GM23338 (cell line): ENCODE data around the gene HYAL1. TPM values are rescaled to one million over a fixed set of nuclear protein-coding genes. Genes with fewer than 3 reads are reported as not detected.

Experiments used
- ATAC-seq: fragments of 200-7000 bp; cut with Tn5 transposase; 3 replicates; pipeline ENCODE4 v1.9.1; 2020
- DNase-seq: peaks from one replicate; pipeline ENCODE4 v3.0.0-alpha.2; 2015; ENCODE audit warnings: low spot score
- H2AFZ ChIP-seq: fragments of 200-600 bp; sonication (generic); 2 replicates; pipeline ENCODE4 v1.8.0; 2016; ENCODE audit warnings: antibody characterized with exemption, mild to moderate bottlenecking, moderate library complexity
- H3F3A ChIP-seq: fragments of 200-600 bp; sonication (generic); replicated peaks from 2 replicates; pipeline ENCODE4 v1.8.0; 2017; ENCODE audit warnings: antibody characterized with exemption, mixed run types, low read depth
- H3K27ac ChIP-seq: fragments of 200-600 bp; sonication (generic); 2 replicates; pipeline ENCODE4 v1.6.1; 2016; ENCODE audit warnings: low read depth
- H3K27me3 ChIP-seq: fragments of 200-600 bp; sonication (generic); 2 replicates; pipeline ENCODE4 v1.8.0; 2016; ENCODE audit warnings: mild to moderate bottlenecking, mixed run types, moderate library complexity; ENCODE audit not compliant: insufficient read depth
- H3K36me3 ChIP-seq: fragments of 200-600 bp; sonication (generic); 2 replicates; pipeline ENCODE4 v1.8.0; 2016; ENCODE audit warnings: mild to moderate bottlenecking; ENCODE audit not compliant: insufficient read depth
- H3K4me1 ChIP-seq: fragments of 200-600 bp; sonication (generic); 2 replicates; pipeline ENCODE4 v1.8.0; 2016; ENCODE audit warnings: mild to moderate bottlenecking, moderate library complexity; ENCODE audit not compliant: insufficient read depth
- H3K4me2 ChIP-seq: fragments of 200-600 bp; sonication (generic); 2 replicates; pipeline ENCODE4 v1.7.1; 2017; ENCODE audit warnings: mixed run types
- H3K4me3 ChIP-seq: fragments of 200-600 bp; sonication (generic); 2 replicates; pipeline ENCODE4 v1.6.1; 2016; ENCODE audit warnings: mixed run types
- H3K79me2 ChIP-seq: fragments of 200-600 bp; sonication (generic); replicated peaks from 2 replicates; pipeline ENCODE4 v1.8.0; 2017; ENCODE audit warnings: mild to moderate bottlenecking; ENCODE audit not compliant: insufficient read depth
- H3K9me2 ChIP-seq: fragments of 200-600 bp; sonication (generic); 2 replicates; pipeline ENCODE4 v1.8.0; 2017; ENCODE audit not compliant: insufficient read depth
- H4K20me1 ChIP-seq: fragments of 200-600 bp; sonication (generic); replicated peaks from 2 replicates; pipeline ENCODE4 v1.8.0; 2017; ENCODE audit warnings: mild to moderate bottlenecking; ENCODE audit not compliant: insufficient read depth
- H3K27ac Mint-ChIP-seq: 2 replicates; pipeline ENCODE4 v1.8.0; 2020; ENCODE audit warnings: inconsistent platforms, mild to moderate bottlenecking, moderate library complexity, mixed read lengths
- H3K27me3 Mint-ChIP-seq: 3 replicates; pipeline ENCODE4 v1.8.0; 2022; ENCODE audit warnings: low read depth, mild to moderate bottlenecking, moderate library complexity, mixed read lengths, inconsistent platforms; ENCODE audit not compliant: insufficient read depth, poor library complexity
- H3K36me3 Mint-ChIP-seq: 3 replicates; pipeline ENCODE4 v1.8.0; 2021; ENCODE audit warnings: low read depth, mild to moderate bottlenecking, inconsistent platforms, moderate library complexity, mixed read lengths
- H3K4me1 Mint-ChIP-seq: 3 replicates; pipeline ENCODE4 v1.8.0; 2020; ENCODE audit warnings: mild to moderate bottlenecking, inconsistent platforms, mixed read lengths
- H3K4me3 Mint-ChIP-seq: 3 replicates; pipeline ENCODE4 v1.8.0; 2021; ENCODE audit warnings: moderate library complexity, mild to moderate bottlenecking, inconsistent platforms, mixed read lengths
- H3K9me3 Mint-ChIP-seq: 3 replicates; pipeline ENCODE4 v1.8.0; 2020; ENCODE audit warnings: moderate library complexity, mild to moderate bottlenecking, inconsistent platforms, mixed read lengths
- CREB1 ChIP-seq: fragments of 250-450 bp; sonication (Bioruptor Pico); IDR thresholded peaks from 2 replicates; pipeline ENCODE4 v1.5.0; 2020; ENCODE audit warnings: low read depth, mild to moderate bottlenecking, moderate library complexity
- EZH2 ChIP-seq: fragments of 200-600 bp; sonication (generic); IDR thresholded peaks from one replicate; pipeline ENCODE4 v1.8.0; 2017; ENCODE audit warnings: antibody characterized with exemption, mild to moderate bottlenecking, low read depth; ENCODE audit not compliant: unreplicated experiment
- EZH2phosphoT487 ChIP-seq: fragments of 200-600 bp; sonication (generic); IDR thresholded peaks from one replicate; pipeline ENCODE4 v1.8.1; 2018; ENCODE audit warnings: antibody characterized with exemption; ENCODE audit not compliant: unreplicated experiment
- JUNB ChIP-seq: IDR thresholded peaks from one replicate; pipeline ENCODE4 v1.6.1; 2016; ENCODE audit warnings: antibody characterized with exemption; ENCODE audit not compliant: unreplicated experiment
- NANOG ChIP-seq: IDR thresholded peaks from 2 replicates; pipeline ENCODE4 v1.6.1; 2016; ENCODE audit warnings: antibody characterized with exemption, borderline replicate concordance
- POLR2AphosphoS5 ChIP-seq: IDR thresholded peaks from 2 replicates; pipeline ENCODE4 v1.6.1; 2016; ENCODE audit warnings: antibody characterized with exemption, low read depth
- STAT1 ChIP-seq: IDR thresholded peaks from one replicate; pipeline ENCODE4 v1.6.1; 2016; ENCODE audit warnings: antibody characterized with exemption; ENCODE audit not compliant: unreplicated experiment
- ZNF114 ChIP-seq: fragments of 250-450 bp; sonication (Bioruptor Pico); IDR thresholded peaks from 2 replicates; pipeline ENCODE4 v1.5.0; 2020; ENCODE audit warnings: mild to moderate bottlenecking, moderate library complexity
- ZNF331 ChIP-seq: fragments of 250-450 bp; sonication (Bioruptor Pico); IDR thresholded peaks from 2 replicates; pipeline ENCODE4 v1.5.0; 2020; ENCODE audit warnings: low read depth, mild to moderate bottlenecking, moderate library complexity
- polyA plus RNA-seq: library from polyadenylated mRNA; unstranded; fragments of >200 nt; fragmentation: Nextera tagmentation; extraction: Ambion mirVana; gene quantifications from 2 replicates; pipeline ENCODE4 v1.2.1, GENCODE V29; 2016
- total RNA-seq: library from RNA; depleted of rRNA; stranded (reverse); fragments of >200 nt; shearing (Covaris generic); gene quantifications from 2 replicates; pipeline ENCODE4 v1.2.3, GENCODE V29; 2014
- TF ChIP-seq, protein P1 (sequence below): IDR thresholded peaks from 2 replicates; pipeline ENCODE4 v1.6.1; 2016; ENCODE audit warnings: antibody characterized with exemption
- TF ChIP-seq, protein P2 (sequence below): fragments of 250-450 bp; sonication (Bioruptor Pico); IDR thresholded peaks from 2 replicates; pipeline ENCODE4 v1.5.0; 2020; ENCODE audit warnings: mild to moderate bottlenecking, moderate library complexity
- TF ChIP-seq, protein P3 (sequence below), 2 experiments: fragments of 200-600 bp in 1 of 2; sonication (generic) in 1 of 2; conservative IDR thresholded peaks; 2 replicates each; pipeline versions ENCODE4 v1.5.1 to v1.6.1; 2016 to 2017; ENCODE audit warnings: antibody characterized with exemption in 2 of 2, low read depth in 2 of 2, mild to moderate bottlenecking in 2 of 2, moderate library complexity in 1 of 2
- TF ChIP-seq, protein P4 (sequence below): IDR thresholded peaks from one replicate; pipeline ENCODE4 v1.6.1; 2018; ENCODE audit warnings: antibody characterized with exemption; ENCODE audit not compliant: unreplicated experiment

HYAL1 gene
- total and polyA plus RNA-seq, 2 experiments from 2014 or later = 2.1 to 5.0 TPM

DNA sequence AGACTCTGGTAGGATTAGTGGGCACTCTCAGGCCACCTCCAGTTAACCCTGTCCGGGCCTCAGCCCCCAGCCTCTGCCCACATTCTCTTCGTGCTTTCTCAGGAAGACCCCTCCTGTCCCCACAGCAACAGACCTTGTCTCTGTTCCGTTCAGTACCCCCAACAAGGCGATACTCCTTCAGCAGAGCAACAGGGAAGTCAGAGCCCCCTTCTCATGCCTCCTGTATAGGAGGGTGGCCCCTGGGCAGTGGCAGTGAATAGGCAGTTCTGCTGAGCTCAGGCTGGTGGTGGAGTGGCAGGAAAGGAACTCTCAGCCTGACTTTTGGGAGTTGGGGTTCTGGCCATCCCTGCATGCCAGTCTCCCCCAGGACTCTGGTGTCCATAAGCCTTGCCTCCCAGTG, 33.9 kb downstream of the HYAL1 start:
- no peak for TF ChIP-seq STAT1
- TF ChIP-seq CREB1 (CRISPR knock-in tag) = no peak
- no peak for TF ChIP-seq NANOG
- TF ChIP-seq EZH2 = no peak
- no peak for TF ChIP-seq EZH2phosphoT487
- no peak for TF ChIP-seq ZNF331 (CRISPR knock-in tag)
- no peak for TF ChIP-seq POLR2AphosphoS5
- TF ChIP-seq, protein P1, sequence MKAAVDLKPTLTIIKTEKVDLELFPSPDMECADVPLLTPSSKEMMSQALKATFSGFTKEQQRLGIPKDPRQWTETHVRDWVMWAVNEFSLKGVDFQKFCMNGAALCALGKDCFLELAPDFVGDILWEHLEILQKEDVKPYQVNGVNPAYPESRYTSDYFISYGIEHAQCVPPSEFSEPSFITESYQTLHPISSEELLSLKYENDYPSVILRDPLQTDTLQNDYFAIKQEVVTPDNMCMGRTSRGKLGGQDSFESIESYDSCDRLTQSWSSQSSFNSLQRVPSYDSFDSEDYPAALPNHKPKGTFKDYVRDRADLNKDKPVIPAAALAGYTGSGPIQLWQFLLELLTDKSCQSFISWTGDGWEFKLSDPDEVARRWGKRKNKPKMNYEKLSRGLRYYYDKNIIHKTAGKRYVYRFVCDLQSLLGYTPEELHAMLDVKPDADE = no peak
- TF ChIP-seq JUNB = no peak
- TF ChIP-seq, protein P2, sequence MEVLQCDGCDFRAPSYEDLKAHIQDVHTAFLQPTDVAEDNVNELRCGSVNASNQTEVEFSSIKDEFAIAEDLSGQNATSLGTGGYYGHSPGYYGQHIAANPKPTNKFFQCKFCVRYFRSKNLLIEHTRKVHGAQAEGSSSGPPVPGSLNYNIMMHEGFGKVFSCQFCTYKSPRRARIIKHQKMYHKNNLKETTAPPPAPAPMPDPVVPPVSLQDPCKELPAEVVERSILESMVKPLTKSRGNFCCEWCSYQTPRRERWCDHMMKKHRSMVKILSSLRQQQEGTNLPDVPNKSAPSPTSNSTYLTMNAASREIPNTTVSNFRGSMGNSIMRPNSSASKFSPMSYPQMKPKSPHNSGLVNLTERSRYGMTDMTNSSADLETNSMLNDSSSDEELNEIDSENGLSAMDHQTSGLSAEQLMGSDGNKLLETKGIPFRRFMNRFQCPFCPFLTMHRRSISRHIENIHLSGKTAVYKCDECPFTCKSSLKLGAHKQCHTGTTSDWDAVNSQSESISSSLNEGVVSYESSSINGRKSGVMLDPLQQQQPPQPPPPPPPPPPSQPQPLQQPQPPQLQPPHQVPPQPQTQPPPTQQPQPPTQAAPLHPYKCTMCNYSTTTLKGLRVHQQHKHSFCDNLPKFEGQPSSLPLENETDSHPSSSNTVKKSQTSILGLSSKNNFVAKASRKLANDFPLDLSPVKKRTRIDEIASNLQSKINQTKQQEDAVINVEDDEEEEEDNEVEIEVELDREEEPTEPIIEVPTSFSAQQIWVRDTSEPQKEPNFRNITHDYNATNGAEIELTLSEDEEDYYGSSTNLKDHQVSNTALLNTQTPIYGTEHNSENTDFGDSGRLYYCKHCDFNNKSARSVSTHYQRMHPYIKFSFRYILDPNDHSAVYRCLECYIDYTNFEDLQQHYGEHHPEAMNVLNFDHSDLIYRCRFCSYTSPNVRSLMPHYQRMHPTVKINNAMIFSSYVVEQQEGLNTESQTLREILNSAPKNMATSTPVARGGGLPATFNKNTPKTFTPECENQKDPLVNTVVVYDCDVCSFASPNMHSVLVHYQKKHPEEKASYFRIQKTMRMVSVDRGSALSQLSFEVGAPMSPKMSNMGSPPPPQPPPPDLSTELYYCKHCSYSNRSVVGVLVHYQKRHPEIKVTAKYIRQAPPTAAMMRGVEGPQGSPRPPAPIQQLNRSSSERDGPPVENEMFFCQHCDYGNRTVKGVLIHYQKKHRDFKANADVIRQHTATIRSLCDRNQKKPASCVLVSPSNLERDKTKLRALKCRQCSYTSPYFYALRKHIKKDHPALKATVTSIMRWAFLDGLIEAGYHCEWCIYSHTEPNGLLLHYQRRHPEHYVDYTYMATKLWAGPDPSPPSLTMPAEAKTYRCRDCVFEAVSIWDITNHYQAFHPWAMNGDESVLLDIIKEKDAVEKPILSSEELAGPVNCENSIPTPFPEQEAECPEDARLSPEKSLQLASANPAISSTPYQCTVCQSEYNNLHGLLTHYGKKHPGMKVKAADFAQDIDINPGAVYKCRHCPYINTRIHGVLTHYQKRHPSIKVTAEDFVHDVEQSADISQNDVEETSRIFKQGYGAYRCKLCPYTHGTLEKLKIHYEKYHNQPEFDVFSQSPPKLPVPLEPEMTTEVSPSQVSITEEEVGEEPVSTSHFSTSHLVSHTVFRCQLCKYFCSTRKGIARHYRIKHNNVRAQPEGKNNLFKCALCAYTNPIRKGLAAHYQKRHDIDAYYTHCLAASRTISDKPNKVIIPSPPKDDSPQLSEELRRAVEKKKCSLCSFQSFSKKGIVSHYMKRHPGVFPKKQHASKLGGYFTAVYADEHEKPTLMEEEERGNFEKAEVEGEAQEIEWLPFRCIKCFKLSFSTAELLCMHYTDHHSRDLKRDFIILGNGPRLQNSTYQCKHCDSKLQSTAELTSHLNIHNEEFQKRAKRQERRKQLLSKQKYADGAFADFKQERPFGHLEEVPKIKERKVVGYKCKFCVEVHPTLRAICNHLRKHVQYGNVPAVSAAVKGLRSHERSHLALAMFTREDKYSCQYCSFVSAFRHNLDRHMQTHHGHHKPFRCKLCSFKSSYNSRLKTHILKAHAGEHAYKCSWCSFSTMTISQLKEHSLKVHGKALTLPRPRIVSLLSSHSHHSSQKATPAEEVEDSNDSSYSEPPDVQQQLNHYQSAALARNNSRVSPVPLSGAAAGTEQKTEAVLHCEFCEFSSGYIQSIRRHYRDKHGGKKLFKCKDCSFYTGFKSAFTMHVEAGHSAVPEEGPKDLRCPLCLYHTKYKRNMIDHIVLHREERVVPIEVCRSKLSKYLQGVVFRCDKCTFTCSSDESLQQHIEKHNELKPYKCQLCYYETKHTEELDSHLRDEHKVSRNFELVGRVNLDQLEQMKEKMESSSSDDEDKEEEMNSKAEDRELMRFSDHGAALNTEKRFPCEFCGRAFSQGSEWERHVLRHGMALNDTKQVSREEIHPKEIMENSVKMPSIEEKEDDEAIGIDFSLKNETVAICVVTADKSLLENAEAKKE = no peak
- TF ChIP-seq ZNF114 (CRISPR knock-in tag) = no peak
- TF ChIP-seq, protein P3, sequence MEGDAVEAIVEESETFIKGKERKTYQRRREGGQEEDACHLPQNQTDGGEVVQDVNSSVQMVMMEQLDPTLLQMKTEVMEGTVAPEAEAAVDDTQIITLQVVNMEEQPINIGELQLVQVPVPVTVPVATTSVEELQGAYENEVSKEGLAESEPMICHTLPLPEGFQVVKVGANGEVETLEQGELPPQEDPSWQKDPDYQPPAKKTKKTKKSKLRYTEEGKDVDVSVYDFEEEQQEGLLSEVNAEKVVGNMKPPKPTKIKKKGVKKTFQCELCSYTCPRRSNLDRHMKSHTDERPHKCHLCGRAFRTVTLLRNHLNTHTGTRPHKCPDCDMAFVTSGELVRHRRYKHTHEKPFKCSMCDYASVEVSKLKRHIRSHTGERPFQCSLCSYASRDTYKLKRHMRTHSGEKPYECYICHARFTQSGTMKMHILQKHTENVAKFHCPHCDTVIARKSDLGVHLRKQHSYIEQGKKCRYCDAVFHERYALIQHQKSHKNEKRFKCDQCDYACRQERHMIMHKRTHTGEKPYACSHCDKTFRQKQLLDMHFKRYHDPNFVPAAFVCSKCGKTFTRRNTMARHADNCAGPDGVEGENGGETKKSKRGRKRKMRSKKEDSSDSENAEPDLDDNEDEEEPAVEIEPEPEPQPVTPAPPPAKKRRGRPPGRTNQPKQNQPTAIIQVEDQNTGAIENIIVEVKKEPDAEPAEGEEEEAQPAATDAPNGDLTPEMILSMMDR (conservative IDR thresholded peaks at IDR 0.05; ENCODE audit: low read depth in 2 of 2) = no peak
- TF ChIP-seq, protein P4, sequence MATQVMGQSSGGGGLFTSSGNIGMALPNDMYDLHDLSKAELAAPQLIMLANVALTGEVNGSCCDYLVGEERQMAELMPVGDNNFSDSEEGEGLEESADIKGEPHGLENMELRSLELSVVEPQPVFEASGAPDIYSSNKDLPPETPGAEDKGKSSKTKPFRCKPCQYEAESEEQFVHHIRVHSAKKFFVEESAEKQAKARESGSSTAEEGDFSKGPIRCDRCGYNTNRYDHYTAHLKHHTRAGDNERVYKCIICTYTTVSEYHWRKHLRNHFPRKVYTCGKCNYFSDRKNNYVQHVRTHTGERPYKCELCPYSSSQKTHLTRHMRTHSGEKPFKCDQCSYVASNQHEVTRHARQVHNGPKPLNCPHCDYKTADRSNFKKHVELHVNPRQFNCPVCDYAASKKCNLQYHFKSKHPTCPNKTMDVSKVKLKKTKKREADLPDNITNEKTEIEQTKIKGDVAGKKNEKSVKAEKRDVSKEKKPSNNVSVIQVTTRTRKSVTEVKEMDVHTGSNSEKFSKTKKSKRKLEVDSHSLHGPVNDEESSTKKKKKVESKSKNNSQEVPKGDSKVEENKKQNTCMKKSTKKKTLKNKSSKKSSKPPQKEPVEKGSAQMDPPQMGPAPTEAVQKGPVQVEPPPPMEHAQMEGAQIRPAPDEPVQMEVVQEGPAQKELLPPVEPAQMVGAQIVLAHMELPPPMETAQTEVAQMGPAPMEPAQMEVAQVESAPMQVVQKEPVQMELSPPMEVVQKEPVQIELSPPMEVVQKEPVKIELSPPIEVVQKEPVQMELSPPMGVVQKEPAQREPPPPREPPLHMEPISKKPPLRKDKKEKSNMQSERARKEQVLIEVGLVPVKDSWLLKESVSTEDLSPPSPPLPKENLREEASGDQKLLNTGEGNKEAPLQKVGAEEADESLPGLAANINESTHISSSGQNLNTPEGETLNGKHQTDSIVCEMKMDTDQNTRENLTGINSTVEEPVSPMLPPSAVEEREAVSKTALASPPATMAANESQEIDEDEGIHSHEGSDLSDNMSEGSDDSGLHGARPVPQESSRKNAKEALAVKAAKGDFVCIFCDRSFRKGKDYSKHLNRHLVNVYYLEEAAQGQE = no peak
- Mint-ChIP-seq H3K4me1 (peaks cover 56% of the 10 kb centered on the region), H3K27me3 (peaks cover 29% of the 10 kb centered on the region), H3K9me3 (no peaks in the 10 kb centered on the region), H3K4me3 (no peak overlapping the region; the same call in 2 of the 3 replicates), H3K27ac (peak overlapping the region; percentile 5; the same call in 1 of the 2 replicates), H3K36me3 (no peaks in the 10 kb centered on the region)
- Histone ChIP-seq H3K4me2 (no peak overlapping the region), H3K4me1 (peaks cover 45% of the 10 kb centered on the region), H3F3A (0 out of 2 replicates have a peak, but pooled peaks cover 8% of the 10 kb centered on the region), H3K9me2 (no peaks in the 10 kb centered on the region), H3K27me3 (peaks cover 16% of the 10 kb centered on the region), H3K27ac (no peak overlapping the region), H3K4me3 (no peak overlapping the region), H3K36me3 (no peaks in the 10 kb centered on the region), H4K20me1 (no peaks in the 10 kb centered on the region), H3K79me2 (no peaks in the 10 kb centered on the region), H2AFZ (no peak overlapping the region)
- DNase-seq (no peak), ATAC-seq (no peak)
